NCI-H128 (cell line): ENCODE measurements around the gene DDX47.
"Not testable (repeated sequence)": the region's sequence is repeated elsewhere in the genome, so short reads cannot be mapped to it uniquely, and the experiment has no call there.

ENCODE experiments used
- DNase-seq: peaks from one replicate; lab custom pipeline; 2025; ENCODE audit not compliant: unreplicated experiment; lab: John Stamatoyannopoulos, UW

The DDX47 gene

GRCh38 chr12:12870465-12870864, 57.3 kb downstream of the DDX47 start:
- no peak for DNase-seq

GRCh38 chr12:12871587-12872138, 58.5 kb downstream of the DDX47 start:
- DNase-seq: no peak

- DNase-seq: no peak
Measured at GRCh38 chr12:12872139-12872933, 59.2 kb downstream of the DDX47 start.

- DNase-seq: no peak
Measured at GRCh38 chr12:12872934-12873275, 59.8 kb downstream of the DDX47 start.

GRCh38 chr12:12874029-12874428, 60.9 kb downstream of the DDX47 start:
- no peak for DNase-seq

- DNase-seq: not testable (repeated sequence)
Measured at GRCh38 chr12:12875301-12875700, 62.2 kb downstream of the DDX47 start.

- no peak for DNase-seq
Measured at GRCh38 chr12:12877153-12877768, 64.1 kb downstream of the DDX47 start.

GRCh38 chr12:12877781-12878455, 64.8 kb downstream of the DDX47 start:
- no peak for DNase-seq
